Transverse colon (tissue), 4 donors: ENCODE results near the gene SRRM4. TPM values are rescaled to one million over a fixed set of nuclear protein-coding genes. Genes with fewer than 3 reads are reported as not detected.

Experiments used
- DNase-seq: peaks from one replicate; pipeline ENCODE4 v3.0.0-alpha.2; 2019
- H3K27ac ChIP-seq, 4 donors: fragments of 200-600 bp; sonication (generic); 2 replicates each; pipeline ENCODE4 v1.5.1; 2016 to 2018; ENCODE audit warnings: inconsistent platforms in 4 of 4
- H3K27me3 ChIP-seq: fragments of 200-600 bp; sonication (generic); 2 replicates; pipeline ENCODE4 v1.5.1; 2017; ENCODE audit warnings: inconsistent platforms
- H3K36me3 ChIP-seq, 4 donors: fragments of 200-600 bp; sonication (generic); 2 replicates each; pipeline ENCODE4 v1.5.1; 2017 to 2019; ENCODE audit warnings: inconsistent platforms in 4 of 4
- H3K4me1 ChIP-seq, 4 donors: fragments of 200-600 bp; sonication (generic); 2 replicates each; pipeline ENCODE4 v1.5.1; 2017 to 2020; ENCODE audit warnings: inconsistent platforms in 4 of 4
- H3K4me3 ChIP-seq, 4 donors: fragments of 200-600 bp; sonication (generic); 1 replicate in 1 of 4; 2 replicates in 3 of 4; pipeline versions ENCODE4 v1.5.1 to v1.6.1; 2017 to 2019; ENCODE audit warnings: inconsistent platforms in 4 of 4
- H3K9me3 ChIP-seq, 2 donors: fragments of 200-600 bp; sonication (generic); 2 replicates each; pipeline ENCODE4 v1.5.1; 2017 to 2019; ENCODE audit warnings: inconsistent platforms in 2 of 2
- EP300 ChIP-seq: sonication (generic); formaldehyde crosslinking; IDR thresholded peaks from one replicate; pipeline ENCODE4 v1.6.1; 2017; ENCODE audit warnings: antibody characterized with exemption, low read depth
- POLR2A ChIP-seq: fragments of 450-650 bp; IDR thresholded peaks from one replicate; pipeline ENCODE4 v1.6.1; 2016; ENCODE audit warnings: antibody characterized with exemption, mild to moderate bottlenecking, moderate library complexity
- POLR2AphosphoS5 ChIP-seq, 3 donors: sonication (generic); formaldehyde crosslinking; IDR thresholded peaks; one replicate each; pipeline ENCODE4 v1.6.1; 2016; ENCODE audit warnings: antibody characterized with exemption in 3 of 3
- WGBS, 2 donors: methylation state at CpG; one replicate each; pipeline ENCODE4 v1.1.5; 2018; ENCODE audit warnings: low coverage in 1 of 2; 5-methylcytosine and 5-hydroxymethylcytosine counted together
- in situ Hi-C, 4 donors: fragments of 200-750 bp; cut with MboI; loops; one replicate each; pipeline versions ENCODE4 v1.15.0 to v1.15.1; 2017; ENCODE audit warnings: low sequenced_read_pairs in 3 of 4, low pct_ligation_motif_present in 1 of 4, low pct_unique_long_range_greater_than_20kb in 1 of 4
- intact Hi-C: fragments of 100-400 bp; cut with DNase I; formaldehyde crosslinking; loops from one replicate; pipeline ENCODE4 v1.15.1; 2023; ENCODE audit warnings: low total_unique reads
- total RNA-seq, 4 donors: library from RNA; depleted of rRNA; stranded (reverse); fragments of >200 nt; gene quantifications; one replicate each; pipeline ENCODE4 v1.1.0, GENCODE V29; 2016
- TF ChIP-seq, protein P1 (sequence below), 5 experiments: fragments of 200-600 bp in 3 of 5; fragments of 450-650 bp in 2 of 5; sonication (generic) in 3 of 5; IDR thresholded peaks; 1 replicate in 2 of 5; 2 replicates in 3 of 5; pipeline ENCODE4 v1.5.1; 2016 to 2017; ENCODE audit warnings: antibody characterized with exemption in 5 of 5, inconsistent platforms in 3 of 5, mild to moderate bottlenecking in 2 of 5, moderate library complexity in 1 of 5

Gene SRRM4
- total RNA-seq, 4 donors from 2014 or later = 0.14 TPM; not detected in 3

DNA sequence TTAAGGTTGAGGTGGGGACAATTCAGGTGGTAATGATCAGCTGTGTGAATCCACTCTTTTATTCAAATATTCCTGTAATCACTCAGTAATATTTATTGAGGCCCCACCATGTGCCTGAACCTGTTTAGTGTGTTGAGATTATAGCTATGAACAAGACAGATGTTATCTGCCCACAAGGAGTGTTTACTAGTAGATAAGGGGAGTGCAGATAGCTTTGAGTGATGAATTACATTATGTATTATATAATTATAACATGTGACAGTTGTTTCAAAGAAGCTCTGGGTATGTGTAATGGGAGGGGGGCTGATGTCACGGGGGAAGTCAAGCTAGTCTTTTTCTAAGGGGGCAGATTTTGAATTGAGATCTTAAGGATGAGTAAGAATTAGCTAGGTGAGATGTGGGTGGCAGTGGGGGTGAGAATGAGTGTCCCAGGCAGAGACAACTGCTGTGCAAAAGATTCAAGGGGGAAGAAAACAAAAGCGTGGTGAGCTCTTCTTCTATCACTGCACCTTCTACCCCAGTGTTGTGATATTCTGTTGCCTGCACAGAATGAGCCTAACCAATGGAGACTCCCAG, 21.3 kb upstream of the SRRM4 start:
- Histone ChIP-seq H3K4me1 (no peaks in the 10 kb centered on the region), H3K9me3 (no peaks in the 10 kb centered on the region), H3K27me3 (no peaks in the 10 kb centered on the region), H3K27ac (no peak overlapping the region), H3K4me3 (no peak overlapping the region), H3K36me3 (no peaks in the 10 kb centered on the region)
- 65 to 92% methylated on average over 1 to 2 of the region's 2 CpGs for WGBS, 2 donors
- in situ Hi-C loops = no loop called here
- no peak for DNase-seq
- intact Hi-C loops = no loop called here
- TF ChIP-seq POLR2A = no peak
- TF ChIP-seq EP300 = no peak
- TF ChIP-seq, protein P1, sequence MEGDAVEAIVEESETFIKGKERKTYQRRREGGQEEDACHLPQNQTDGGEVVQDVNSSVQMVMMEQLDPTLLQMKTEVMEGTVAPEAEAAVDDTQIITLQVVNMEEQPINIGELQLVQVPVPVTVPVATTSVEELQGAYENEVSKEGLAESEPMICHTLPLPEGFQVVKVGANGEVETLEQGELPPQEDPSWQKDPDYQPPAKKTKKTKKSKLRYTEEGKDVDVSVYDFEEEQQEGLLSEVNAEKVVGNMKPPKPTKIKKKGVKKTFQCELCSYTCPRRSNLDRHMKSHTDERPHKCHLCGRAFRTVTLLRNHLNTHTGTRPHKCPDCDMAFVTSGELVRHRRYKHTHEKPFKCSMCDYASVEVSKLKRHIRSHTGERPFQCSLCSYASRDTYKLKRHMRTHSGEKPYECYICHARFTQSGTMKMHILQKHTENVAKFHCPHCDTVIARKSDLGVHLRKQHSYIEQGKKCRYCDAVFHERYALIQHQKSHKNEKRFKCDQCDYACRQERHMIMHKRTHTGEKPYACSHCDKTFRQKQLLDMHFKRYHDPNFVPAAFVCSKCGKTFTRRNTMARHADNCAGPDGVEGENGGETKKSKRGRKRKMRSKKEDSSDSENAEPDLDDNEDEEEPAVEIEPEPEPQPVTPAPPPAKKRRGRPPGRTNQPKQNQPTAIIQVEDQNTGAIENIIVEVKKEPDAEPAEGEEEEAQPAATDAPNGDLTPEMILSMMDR (IDR thresholded peaks at IDR 0.05) = no peak
- TF ChIP-seq POLR2AphosphoS5 (IDR thresholded peaks at IDR 0.05) = no peak

DNA sequence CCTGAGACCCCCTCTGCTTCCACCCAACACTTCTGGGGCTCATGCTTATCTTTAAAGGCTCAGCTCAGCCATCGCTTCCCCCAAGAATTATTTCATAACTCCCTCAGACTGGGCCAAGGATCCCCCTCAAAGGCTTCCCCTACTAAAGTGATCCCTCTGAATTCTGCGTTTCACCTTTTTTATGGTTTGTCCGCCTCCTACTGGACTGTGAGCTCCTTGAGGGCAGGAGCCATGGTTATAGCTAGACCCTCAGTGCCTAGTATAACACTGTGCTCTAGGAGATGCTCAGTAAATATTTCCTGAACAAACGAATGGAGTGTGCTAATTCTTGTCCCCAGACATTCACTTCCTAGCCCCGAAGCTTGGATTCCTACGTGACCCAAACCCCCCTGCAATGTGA, 20.5 kb upstream of the SRRM4 start:
- in situ Hi-C loops = no loop called here
- intact Hi-C loops = no loop called here
- no peaks in the 10 kb centered on the region for H3K36me3 ChIP-seq
- no peaks in the 10 kb centered on the region for H3K4me1 ChIP-seq
- TF ChIP-seq EP300 (no peak), POLR2A (no peak), POLR2AphosphoS5 (IDR thresholded peaks at IDR 0.05) (no peak)
- TF ChIP-seq, protein P1 (IDR thresholded peaks at IDR 0.05) = no peak
- DNase-seq = no peak
- H3K4me3 ChIP-seq = no peak overlapping the region
- 80 to 90% methylated on average over 3 to 6 of the region's 6 CpGs for WGBS, 2 donors
- no peaks in the 10 kb centered on the region for H3K9me3 ChIP-seq
- no peaks in the 10 kb centered on the region for H3K27me3 ChIP-seq
- H3K27ac ChIP-seq = no peak overlapping the region

DNA sequence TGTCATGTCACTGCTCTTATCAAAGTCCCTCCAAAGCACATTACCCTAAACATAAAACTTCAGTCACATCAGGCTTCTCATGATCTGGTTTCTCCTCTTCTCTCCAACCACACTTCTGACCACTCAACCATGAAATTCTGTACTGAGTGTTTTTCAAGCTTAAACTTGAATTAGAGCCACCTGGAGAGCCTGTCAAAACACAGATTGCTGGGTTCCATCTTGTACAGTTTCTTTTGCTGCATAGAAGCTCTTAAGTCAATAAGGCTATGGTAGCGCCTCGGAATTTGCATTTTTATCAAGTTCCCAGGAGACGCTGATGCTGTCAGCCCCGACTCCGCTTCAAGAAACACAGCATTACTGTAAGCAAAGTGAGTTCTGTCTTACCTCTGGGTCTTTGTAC, 16.4 kb upstream of the SRRM4 start:
- no peak overlapping the region for H3K4me3 ChIP-seq
- no peak overlapping the region for H3K27ac ChIP-seq
- no peak for DNase-seq
- H3K27me3 ChIP-seq = no peaks in the 10 kb centered on the region
- TF ChIP-seq POLR2AphosphoS5 (IDR thresholded peaks at IDR 0.05) (no peak), POLR2A (no peak), EP300 (no peak)
- TF ChIP-seq, protein P1 (IDR thresholded peaks at IDR 0.05) = no peak
- H3K4me1 ChIP-seq = no peaks in the 10 kb centered on the region
- intact Hi-C loops = no loop called here
- no peaks in the 10 kb centered on the region for H3K36me3 ChIP-seq
- in situ Hi-C loops = no loop called here
- no peaks in the 10 kb centered on the region for H3K9me3 ChIP-seq
- 88% methylated on average over 5 of the region's 5 CpGs; no CpG with 5 or more reads in 1 of the 2 donors for WGBS, 2 donors

DNA sequence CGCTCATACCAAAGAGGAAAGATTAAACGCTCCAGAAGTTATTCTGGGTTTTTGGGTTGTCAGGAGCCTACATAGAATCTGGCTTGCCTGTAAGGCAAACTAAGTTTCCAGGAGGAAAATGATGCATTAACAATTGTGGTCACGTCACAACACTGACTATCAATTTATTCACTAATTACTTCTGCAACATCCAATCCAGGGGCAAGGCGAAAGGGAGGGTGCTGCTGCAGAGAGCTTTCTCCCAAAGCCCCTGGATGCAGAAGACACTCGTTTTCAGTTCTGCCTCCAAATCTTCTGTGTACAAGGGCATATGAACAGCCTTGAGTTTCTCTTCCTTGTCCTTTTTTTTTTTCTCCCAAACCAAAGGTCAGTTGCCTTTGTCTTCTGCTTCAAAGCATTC, 10.5 kb upstream of the SRRM4 start:
- TF ChIP-seq, protein P1 (IDR thresholded peaks at IDR 0.05) = no peak
- TF ChIP-seq POLR2A = no peak
- no peak for TF ChIP-seq POLR2AphosphoS5 (IDR thresholded peaks at IDR 0.05)
- no peak for TF ChIP-seq EP300
- intact Hi-C loops = no loop called here
- no peak for DNase-seq
- in situ Hi-C loops = no loop called here
- no peak overlapping the region for H3K4me3 ChIP-seq
- H3K4me1 ChIP-seq = no peaks in the 10 kb centered on the region
- no peaks in the 10 kb centered on the region for H3K36me3 ChIP-seq
- H3K27me3 ChIP-seq = no peaks in the 10 kb centered on the region
- 54 to 67% methylated on average over 5 of the region's 5 CpGs for WGBS, 2 donors
- no peak overlapping the region for H3K27ac ChIP-seq
- no peaks in the 10 kb centered on the region for H3K9me3 ChIP-seq
